ENCODE results near the gene SPATA24. TPM values are rescaled to one million over a fixed set of nuclear protein-coding genes. Genes with fewer than 3 reads are reported as not detected.
"Not testable (repeated sequence)": the region's sequence is repeated elsewhere in the genome, so short reads cannot be mapped to it uniquely, and the experiment has no call there.

The SPATA24 gene
- total and polyA plus RNA-seq, 5 donors, result 9.8 to 34.6 (median 14.9) TPM

DNA sequence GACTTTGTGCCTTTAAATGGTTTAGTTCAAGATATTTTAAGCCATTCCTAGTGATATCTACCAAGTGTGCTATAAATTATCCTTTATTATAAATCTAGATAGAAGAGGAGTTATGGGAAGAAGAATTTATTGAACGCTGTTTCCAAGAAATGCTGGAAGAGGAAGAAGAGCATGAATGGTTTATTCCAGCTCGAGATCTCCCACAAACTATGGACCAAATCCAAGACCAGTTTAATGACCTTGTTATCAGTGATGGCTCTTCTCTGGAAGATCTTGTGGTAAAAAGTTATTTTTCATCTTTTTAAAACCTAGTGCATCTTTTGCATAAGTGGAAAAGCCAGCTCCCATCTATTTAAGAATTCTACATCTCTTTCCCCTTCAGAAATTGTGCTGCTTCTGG, 39.4 kb downstream of the SPATA24 start:
- WGBS, result 70% methylated on average over 2 of the region's 2 CpGs
- ATAC-seq, result no peak
- H3K9me3 ChIP-seq (ENCODE audit: control insufficient read depth, low read length), result no peaks in the 10 kb centered on the region
- H3K4me1 ChIP-seq (ENCODE audit: control insufficient read depth, insufficient read depth, low read length), result no peaks in the 10 kb centered on the region
- no peak for DNase-seq
- no peak overlapping the region for H3K27ac ChIP-seq (ENCODE audit: low read length)
- intact Hi-C loops (cut with DNase I), result no loop called here
- H3K4me3 ChIP-seq (ENCODE audit: low read length), result no peak overlapping the region
- H3K27me3 ChIP-seq (ENCODE audit: control insufficient read depth, insufficient read depth), result no peaks in the 10 kb centered on the region

DNA sequence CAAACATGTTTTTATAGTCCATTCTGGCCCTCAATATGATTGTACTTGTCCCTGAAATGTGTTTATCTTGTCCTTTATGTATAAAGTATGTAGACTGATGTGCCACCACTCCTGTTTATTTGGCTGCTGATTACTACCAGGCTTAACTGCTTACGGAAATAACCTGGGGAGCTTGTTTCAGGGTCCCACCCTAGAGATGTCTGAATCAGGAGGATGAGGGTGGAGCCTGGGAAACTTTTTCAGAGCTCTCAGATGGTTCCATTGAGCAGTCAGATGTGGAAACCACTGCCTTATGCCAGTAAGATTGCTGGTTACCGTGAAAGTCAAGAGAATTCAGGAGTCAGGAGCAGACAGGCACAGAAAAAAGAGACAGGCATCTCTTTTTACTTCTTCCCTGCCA, 40.0 kb downstream of the SPATA24 start:
- DNase-seq, result no peak
- Histone ChIP-seq H3K4me3 (ENCODE audit: low read length) (no peak overlapping the region), H3K4me1 (ENCODE audit: control insufficient read depth, insufficient read depth, low read length) (no peaks in the 10 kb centered on the region), H3K27ac (ENCODE audit: low read length) (no peak overlapping the region), H3K27me3 (ENCODE audit: control insufficient read depth, insufficient read depth) (no peaks in the 10 kb centered on the region), H3K9me3 (ENCODE audit: control insufficient read depth, low read length) (no peaks in the 10 kb centered on the region)
- peak in 1 of 2 donors; percentile 58 for ATAC-seq
- WGBS, result 77% methylated on average over 2 of the region's 2 CpGs
- intact Hi-C loops (cut with DNase I), result no loop called here

DNA sequence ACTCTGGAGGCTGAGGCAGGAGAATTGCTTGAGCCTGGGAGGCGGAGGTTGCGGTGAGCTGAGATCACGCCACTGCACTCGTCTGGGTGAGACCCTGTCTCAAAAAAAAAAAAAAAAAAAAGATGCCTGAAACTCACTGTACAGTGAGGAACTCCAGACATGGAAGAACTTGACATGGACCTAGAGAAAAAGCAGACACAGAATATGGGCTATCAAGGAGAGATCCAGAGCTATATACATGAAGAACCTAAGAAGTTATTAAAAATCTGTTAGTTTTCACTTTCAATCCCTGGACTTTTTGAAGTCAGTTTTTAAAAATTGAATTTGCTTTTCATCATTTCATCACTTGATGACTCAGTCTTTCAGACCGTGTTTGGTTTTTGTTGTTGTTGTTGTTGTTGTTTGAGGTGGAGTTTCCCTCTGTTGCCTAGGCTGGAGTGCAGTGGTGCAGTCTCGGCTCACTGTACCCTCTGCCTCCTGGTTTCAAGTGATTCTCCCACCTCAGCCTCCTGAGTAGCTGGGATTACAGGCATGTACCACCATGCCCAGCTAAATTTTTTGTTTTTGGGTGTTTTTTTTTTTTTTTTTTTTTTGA, 42.0 kb downstream of the SPATA24 start:
- WGBS, result 85% methylated on average over 6 of the region's 6 CpGs
- intact Hi-C loops (cut with DNase I), result no loop called here

DNA sequence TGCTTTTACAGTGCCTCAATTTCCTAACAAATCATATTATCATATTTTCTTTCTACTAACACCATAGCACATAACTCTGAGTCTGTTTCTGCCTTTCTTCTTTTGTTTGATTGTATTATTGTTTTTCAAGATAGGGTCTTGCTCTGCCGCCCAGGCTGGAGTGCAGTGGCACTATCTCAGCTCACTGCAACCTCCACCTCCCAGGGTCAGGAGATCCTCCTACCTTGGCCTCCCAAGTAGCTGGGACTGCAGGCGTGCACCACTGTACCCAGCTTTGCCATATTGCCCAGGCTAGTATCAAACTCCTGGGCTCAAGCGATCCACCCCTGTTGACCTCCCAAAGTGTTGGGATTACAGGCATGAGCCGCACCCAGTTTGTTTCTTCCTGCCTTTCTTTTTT, 43.5 kb downstream of the SPATA24 start:
- Histone ChIP-seq H3K27me3 (ENCODE audit: control insufficient read depth, insufficient read depth) (no peaks in the 10 kb centered on the region), H3K9me3 (ENCODE audit: control insufficient read depth, low read length) (no peaks in the 10 kb centered on the region), H3K27ac (ENCODE audit: low read length) (no peak overlapping the region), H3K4me1 (ENCODE audit: control insufficient read depth, insufficient read depth, low read length) (no peaks in the 10 kb centered on the region), H3K4me3 (ENCODE audit: low read length) (no peak overlapping the region)
- ATAC-seq (no peak), DNase-seq (peak in 1 of 3 donors; percentile 16)
- 97% methylated on average over 4 of the region's 4 CpGs for WGBS
- intact Hi-C loops (cut with DNase I), result no loop called here

More for the DNA sequence above, 42.0 kb downstream of the SPATA24 start:
- no peaks in the 10 kb centered on the region for H3K9me3 ChIP-seq (ENCODE audit: control insufficient read depth, low read length)
- no peaks in the 10 kb centered on the region for H3K27me3 ChIP-seq (ENCODE audit: control insufficient read depth, insufficient read depth)
- no peak overlapping the region for H3K4me3 ChIP-seq (ENCODE audit: low read length)
- no peaks in the 10 kb centered on the region for H3K4me1 ChIP-seq (ENCODE audit: control insufficient read depth, insufficient read depth, low read length)
- DNase-seq (no peak), ATAC-seq (no peak)
- no peak overlapping the region for H3K27ac ChIP-seq (ENCODE audit: low read length)

DNA sequence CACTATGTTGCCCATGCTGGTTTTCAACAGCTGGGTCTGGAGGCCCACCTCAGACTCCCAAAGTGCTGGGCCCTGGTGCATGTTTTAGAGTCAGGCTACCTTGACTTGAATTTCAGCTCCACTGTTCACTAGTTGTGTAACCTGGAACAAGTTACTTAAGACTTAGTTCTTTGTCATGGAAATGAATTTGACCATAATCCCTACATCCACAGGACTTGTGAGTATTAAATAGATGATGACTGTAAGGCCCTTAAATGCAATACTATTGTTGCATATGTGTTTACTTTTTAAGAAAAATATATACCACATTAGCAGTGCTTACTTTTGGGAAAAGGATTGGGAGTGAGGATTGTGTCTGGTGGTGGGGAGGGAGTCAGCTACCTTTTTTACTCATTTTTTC, 45.8 kb downstream of the SPATA24 start:
- no peak for ATAC-seq
- H3K27me3 ChIP-seq (ENCODE audit: control insufficient read depth, insufficient read depth), result no peaks in the 10 kb centered on the region
- H3K27ac ChIP-seq (ENCODE audit: low read length), result no peak overlapping the region
- no peak overlapping the region for H3K4me3 ChIP-seq (ENCODE audit: low read length)
- no peaks in the 10 kb centered on the region for H3K9me3 ChIP-seq (ENCODE audit: control insufficient read depth, low read length)
- DNase-seq, result no peak
- intact Hi-C loops (cut with DNase I), result no loop called here
- no peaks in the 10 kb centered on the region for H3K4me1 ChIP-seq (ENCODE audit: control insufficient read depth, insufficient read depth, low read length)

DNA sequence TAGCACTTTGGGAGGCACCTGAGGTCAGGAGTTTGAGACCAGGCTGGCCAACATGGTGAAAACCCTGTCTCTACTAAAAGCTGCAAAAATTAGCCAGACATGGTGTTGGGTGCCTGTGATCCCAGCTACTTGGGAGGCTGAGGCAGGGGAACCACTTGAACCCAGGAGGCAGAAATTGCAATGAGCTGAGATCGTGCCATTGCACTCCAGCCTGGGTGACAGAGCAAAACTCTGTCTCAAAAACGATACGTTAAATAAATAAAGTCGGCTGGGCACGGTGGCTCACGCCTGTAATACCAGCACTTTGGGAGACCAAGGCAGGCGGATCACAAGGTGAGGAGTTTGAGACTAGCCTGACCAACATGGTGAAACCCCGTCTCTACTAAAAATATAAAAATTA, 48.0 kb downstream of the SPATA24 start:
- H3K27me3 ChIP-seq (ENCODE audit: control insufficient read depth, insufficient read depth); H3K4me1 ChIP-seq (ENCODE audit: control insufficient read depth, insufficient read depth, low read length); DNase-seq; intact Hi-C loops (cut with DNase I); ATAC-seq; H3K4me3 ChIP-seq (ENCODE audit: low read length); H3K27ac ChIP-seq (ENCODE audit: low read length); H3K9me3 ChIP-seq (ENCODE audit: control insufficient read depth, low read length): not testable (repeated sequence)
- 94% methylated on average over 8 of the region's 8 CpGs for WGBS

DNA sequence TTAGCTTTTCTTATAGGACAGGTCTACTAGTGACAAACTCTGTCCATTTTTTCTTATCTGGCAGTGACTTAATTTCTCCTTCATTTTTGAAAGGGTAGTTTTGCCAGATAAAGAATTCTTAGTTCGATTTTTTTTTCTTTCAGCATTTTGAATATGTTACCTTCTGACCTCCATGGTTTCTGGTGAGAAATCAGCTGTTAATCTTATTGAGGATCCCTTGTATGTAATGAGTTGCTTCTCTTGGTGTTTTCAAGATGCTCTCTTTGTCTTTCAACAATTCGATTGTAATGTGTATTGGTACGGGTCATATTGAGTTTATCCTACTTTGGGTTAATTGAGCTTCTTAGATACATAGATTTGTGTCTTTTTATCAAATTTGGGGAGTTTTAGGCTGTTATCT, 49.7 kb downstream of the SPATA24 start:
- intact Hi-C loops (cut with DNase I), result no loop called here
- no peak for ATAC-seq
- Histone ChIP-seq H3K4me3 (ENCODE audit: low read length) (no peak overlapping the region), H3K27me3 (ENCODE audit: control insufficient read depth, insufficient read depth) (no peaks in the 10 kb centered on the region), H3K27ac (ENCODE audit: low read length) (no peak overlapping the region), H3K9me3 (ENCODE audit: control insufficient read depth, low read length) (no peaks in the 10 kb centered on the region), H3K4me1 (ENCODE audit: control insufficient read depth, insufficient read depth, low read length) (peaks cover 2% of the 10 kb centered on the region)
- 94% methylated on average over 3 of the region's 3 CpGs for WGBS
- no peak for DNase-seq

DNA sequence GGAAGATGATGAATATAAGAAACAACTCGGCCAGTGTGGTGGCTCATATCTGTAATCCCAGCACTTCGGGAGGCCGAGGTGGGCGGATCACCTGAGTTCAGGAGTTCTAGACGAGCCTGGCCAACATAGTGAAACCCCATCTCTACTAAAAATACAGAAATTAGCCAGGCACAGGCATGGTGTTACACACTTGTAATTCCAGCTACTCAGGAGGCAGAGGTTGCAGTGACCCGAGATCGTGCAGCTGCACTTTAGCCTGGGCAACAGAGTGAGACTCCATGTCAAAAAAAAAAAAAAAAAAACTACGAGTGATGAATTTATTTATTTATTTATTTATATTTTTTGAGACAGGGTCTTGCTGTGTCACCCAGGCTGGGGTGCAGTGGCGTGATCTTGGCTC, 56.0 kb downstream of the SPATA24 start:
- H3K27me3 ChIP-seq (ENCODE audit: control insufficient read depth, insufficient read depth); H3K9me3 ChIP-seq (ENCODE audit: control insufficient read depth, low read length); H3K27ac ChIP-seq (ENCODE audit: low read length); H3K4me3 ChIP-seq (ENCODE audit: low read length); DNase-seq; intact Hi-C loops (cut with DNase I); H3K4me1 ChIP-seq (ENCODE audit: control insufficient read depth, insufficient read depth, low read length); ATAC-seq: not testable (repeated sequence)
- 94% methylated on average over 9 of the region's 9 CpGs for WGBS

Other genes starting within 250 kb of the SPATA24 start
- 10 to 100 TPM; 43.4 to 51.6 (median 43.7) TPM for gene SIL1, start 205.7 kb downstream of the SPATA24 start, total RNA-seq
- 44.4 TPM for gene SIL1, start 205.7 kb downstream of the SPATA24 start, polyA plus RNA-seq
- 100 to 1,000 TPM; 144 to 162 (median 147) TPM for gene MATR3, start 110.3 kb downstream of the SPATA24 start, total RNA-seq
- gene MATR3, start 110.3 kb downstream of the SPATA24 start, polyA plus RNA-seq, result 151 TPM
- gene PAIP2, start 62.2 kb downstream of the SPATA24 start, total RNA-seq, result 100 to 1,000 TPM; 125 to 158 (median 142) TPM
- 183 TPM for gene PAIP2, start 62.2 kb downstream of the SPATA24 start, polyA plus RNA-seq
- gene SLC23A1, start 20.8 kb downstream of the SPATA24 start, total RNA-seq, result not detected
- 0.18 TPM for gene SLC23A1, start 20.8 kb downstream of the SPATA24 start, polyA plus RNA-seq
- gene MZB1, start 14.2 kb downstream of the SPATA24 start, total RNA-seq, result 1 to 10 TPM in 2 of 4 donors, under 1 TPM in 2; 0.70 to 1.8 (median 1.1) TPM
- gene MZB1, start 14.2 kb downstream of the SPATA24 start, polyA plus RNA-seq, result 0.38 TPM
- 10 to 100 TPM; 24.8 to 38.5 (median 33.0) TPM for gene PROB1, start 9.0 kb downstream of the SPATA24 start, total RNA-seq
- 22.2 TPM for gene PROB1, start 9.0 kb downstream of the SPATA24 start, polyA plus RNA-seq
- 10 to 100 TPM; 14.0 to 24.9 (median 15.2) TPM for gene DNAJC18, start 35.4 kb upstream of the SPATA24 start, total RNA-seq
- 5.6 TPM for gene DNAJC18, start 35.4 kb upstream of the SPATA24 start, polyA plus RNA-seq
- 10 to 100 TPM; 19.9 to 38.3 (median 21.2) TPM for gene ECSCR, start 58.7 kb upstream of the SPATA24 start, total RNA-seq
- gene ECSCR, start 58.7 kb upstream of the SPATA24 start, polyA plus RNA-seq, result 25.3 TPM
- gene SMIM33, start 66.9 kb upstream of the SPATA24 start, total RNA-seq, result not detected
- not detected for gene SMIM33, start 66.9 kb upstream of the SPATA24 start, polyA plus RNA-seq
- 100 to 1,000 TPM in 1 of 4 donors, 10 to 100 TPM in 3; 79.7 to 125 (median 93.8) TPM for gene STING1, start 78.7 kb upstream of the SPATA24 start, total RNA-seq
- gene STING1, start 78.7 kb upstream of the SPATA24 start, polyA plus RNA-seq, result 47.9 TPM
- gene UBE2D2, start 157.2 kb upstream of the SPATA24 start, total RNA-seq, result 100 to 1,000 TPM; 112 to 138 (median 120) TPM
- 111 TPM for gene UBE2D2, start 157.2 kb upstream of the SPATA24 start, polyA plus RNA-seq
- gene CXXC5, start 244.3 kb upstream of the SPATA24 start, total RNA-seq, result 10 to 100 TPM; 33.9 to 70.5 (median 55.9) TPM
- 47.5 TPM for gene CXXC5, start 244.3 kb upstream of the SPATA24 start, polyA plus RNA-seq